ENCODE data around the gene FBXL13.

DNA sequence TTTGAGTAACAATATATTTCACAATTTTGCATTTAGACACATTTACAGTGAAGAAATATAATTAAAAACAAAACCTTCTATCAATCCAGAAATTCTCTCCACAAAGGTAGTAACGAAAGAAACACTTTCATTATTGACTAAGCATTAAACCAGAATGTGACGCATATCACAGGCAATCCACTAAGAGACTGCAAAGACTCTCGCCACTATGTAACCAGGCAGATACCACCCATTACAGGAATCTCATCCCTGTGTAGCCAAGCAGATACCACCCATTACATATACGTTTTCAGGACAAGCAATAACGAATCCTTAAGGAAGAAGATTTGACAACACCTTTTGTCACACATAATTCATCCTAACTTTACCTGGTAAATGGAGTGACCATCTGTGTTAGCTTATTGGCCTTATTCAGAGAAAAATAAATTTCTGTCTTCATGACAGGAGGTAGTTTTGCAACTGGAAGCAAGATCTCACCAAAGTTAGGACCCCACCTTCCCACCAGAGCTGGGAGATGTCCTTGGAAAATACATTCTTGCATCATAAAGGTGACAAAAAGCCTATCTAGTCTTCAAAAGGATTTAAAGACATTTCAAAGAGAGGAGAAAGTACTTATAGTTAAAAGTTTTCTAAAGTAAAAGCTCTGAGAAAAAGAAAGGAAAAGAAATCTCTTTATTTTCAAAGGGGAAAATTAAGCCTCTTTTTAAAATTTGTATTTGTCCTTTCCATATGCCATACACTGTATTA, 131.0 kb downstream of the FBXL13 start:
- TF ChIP-seq, protein P1, sequence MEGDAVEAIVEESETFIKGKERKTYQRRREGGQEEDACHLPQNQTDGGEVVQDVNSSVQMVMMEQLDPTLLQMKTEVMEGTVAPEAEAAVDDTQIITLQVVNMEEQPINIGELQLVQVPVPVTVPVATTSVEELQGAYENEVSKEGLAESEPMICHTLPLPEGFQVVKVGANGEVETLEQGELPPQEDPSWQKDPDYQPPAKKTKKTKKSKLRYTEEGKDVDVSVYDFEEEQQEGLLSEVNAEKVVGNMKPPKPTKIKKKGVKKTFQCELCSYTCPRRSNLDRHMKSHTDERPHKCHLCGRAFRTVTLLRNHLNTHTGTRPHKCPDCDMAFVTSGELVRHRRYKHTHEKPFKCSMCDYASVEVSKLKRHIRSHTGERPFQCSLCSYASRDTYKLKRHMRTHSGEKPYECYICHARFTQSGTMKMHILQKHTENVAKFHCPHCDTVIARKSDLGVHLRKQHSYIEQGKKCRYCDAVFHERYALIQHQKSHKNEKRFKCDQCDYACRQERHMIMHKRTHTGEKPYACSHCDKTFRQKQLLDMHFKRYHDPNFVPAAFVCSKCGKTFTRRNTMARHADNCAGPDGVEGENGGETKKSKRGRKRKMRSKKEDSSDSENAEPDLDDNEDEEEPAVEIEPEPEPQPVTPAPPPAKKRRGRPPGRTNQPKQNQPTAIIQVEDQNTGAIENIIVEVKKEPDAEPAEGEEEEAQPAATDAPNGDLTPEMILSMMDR (IDR thresholded peaks at IDR 0.05; ENCODE audit: poor library complexity, severe bottlenecking), result no peak
- TF ChIP-seq POLR2AphosphoS5 (IDR thresholded peaks at IDR 0.05) (no peak), EZH2 (IDR thresholded peaks at IDR 0.05; ENCODE audit: borderline replicate concordance, insufficient read depth, low read length, poor library complexity, severe bottlenecking) (no peak), TAF1 (IDR thresholded peaks at IDR 0.05; ENCODE audit: low read depth) (no peak), MXI1 (conservative IDR thresholded peaks at IDR 0.05; ENCODE audit: poor library complexity, severe bottlenecking) (no peak)
- TF ChIP-seq, protein P2, sequence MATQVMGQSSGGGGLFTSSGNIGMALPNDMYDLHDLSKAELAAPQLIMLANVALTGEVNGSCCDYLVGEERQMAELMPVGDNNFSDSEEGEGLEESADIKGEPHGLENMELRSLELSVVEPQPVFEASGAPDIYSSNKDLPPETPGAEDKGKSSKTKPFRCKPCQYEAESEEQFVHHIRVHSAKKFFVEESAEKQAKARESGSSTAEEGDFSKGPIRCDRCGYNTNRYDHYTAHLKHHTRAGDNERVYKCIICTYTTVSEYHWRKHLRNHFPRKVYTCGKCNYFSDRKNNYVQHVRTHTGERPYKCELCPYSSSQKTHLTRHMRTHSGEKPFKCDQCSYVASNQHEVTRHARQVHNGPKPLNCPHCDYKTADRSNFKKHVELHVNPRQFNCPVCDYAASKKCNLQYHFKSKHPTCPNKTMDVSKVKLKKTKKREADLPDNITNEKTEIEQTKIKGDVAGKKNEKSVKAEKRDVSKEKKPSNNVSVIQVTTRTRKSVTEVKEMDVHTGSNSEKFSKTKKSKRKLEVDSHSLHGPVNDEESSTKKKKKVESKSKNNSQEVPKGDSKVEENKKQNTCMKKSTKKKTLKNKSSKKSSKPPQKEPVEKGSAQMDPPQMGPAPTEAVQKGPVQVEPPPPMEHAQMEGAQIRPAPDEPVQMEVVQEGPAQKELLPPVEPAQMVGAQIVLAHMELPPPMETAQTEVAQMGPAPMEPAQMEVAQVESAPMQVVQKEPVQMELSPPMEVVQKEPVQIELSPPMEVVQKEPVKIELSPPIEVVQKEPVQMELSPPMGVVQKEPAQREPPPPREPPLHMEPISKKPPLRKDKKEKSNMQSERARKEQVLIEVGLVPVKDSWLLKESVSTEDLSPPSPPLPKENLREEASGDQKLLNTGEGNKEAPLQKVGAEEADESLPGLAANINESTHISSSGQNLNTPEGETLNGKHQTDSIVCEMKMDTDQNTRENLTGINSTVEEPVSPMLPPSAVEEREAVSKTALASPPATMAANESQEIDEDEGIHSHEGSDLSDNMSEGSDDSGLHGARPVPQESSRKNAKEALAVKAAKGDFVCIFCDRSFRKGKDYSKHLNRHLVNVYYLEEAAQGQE (IDR thresholded peaks at IDR 0.05; ENCODE audit: borderline replicate concordance), result no peak

All from neural cell (in vitro differentiated cells).